GM12878 (cell line): ENCODE results near the gene ZSCAN20. TPM values are rescaled to one million over a fixed set of nuclear protein-coding genes. Genes with fewer than 3 reads are reported as not detected.

ENCODE experiments used
- ATAC-seq: fragments of 200-7000 bp; cut with Tn5 transposase; 3 replicates; pipeline ENCODE4 v1.9.1; 2020; ENCODE audit warnings: mild to moderate bottlenecking, moderate library complexity
- BruUV-seq: library from RNA; stranded (reverse); fragments of 400-500 nt; replicated peaks from 2 replicates; lab custom pipeline; 2021; lab: Mats Ljungman, UMichigan
- CTCF ChIA-PET: fragments of 300-600 bp; sonication (Branson Sonifier 250); formaldehyde crosslinking; extraction: SDS; loops from one replicate; lab custom pipeline; 2021; ENCODE audit warnings: inconsistent platforms; lab: Yijun Ruan, JAX
- POLR2A ChIA-PET: fragments of 350-600 bp; formaldehyde crosslinking; extraction: SDS; loops from one replicate; lab custom pipeline; 2021; ENCODE audit warnings: inconsistent platforms; lab: Charles Lee
- RAD21 ChIA-PET: fragments of 300-600 bp; sonication (Branson Sonifier 250); formaldehyde crosslinking; loops from one replicate; lab custom pipeline; 2023; ENCODE audit warnings: antibody characterized with exemption; ENCODE audit not compliant: unreplicated experiment; lab: Charles Lee
- SMC1A ChIA-PET: fragments of 300-600 bp; sonication (Branson Sonifier 250); formaldehyde crosslinking; loops from one replicate; lab custom pipeline; 2023; ENCODE audit not compliant: unreplicated experiment, uncharacterized antibody; lab: Charles Lee
- DNase-seq: peaks from one replicate; pipeline ENCODE4 v3.0.0-alpha.2; 2011; ENCODE audit warnings: low read depth, low spot score
- FAIRE-seq: peaks from 3 replicates; lab custom pipeline; 2011; peaks lifted over from hg19 to GRCh38; lab: Jason Lieb, UNC
- H2AFZ ChIP-seq: 2 replicates; pipeline ENCODE4 v1.6.0; 2011; ENCODE audit warnings: low read depth, low read length, control low read depth; ENCODE audit not compliant: control insufficient read depth
- H3K27ac ChIP-seq: 2 replicates; pipeline ENCODE4 v1.5.1; 2011; ENCODE audit warnings: control low read depth; ENCODE audit not compliant: control insufficient read depth, insufficient read depth
- H3K27me3 ChIP-seq, 2 experiments: replicated peaks in 1 of 2; 2 replicates each; pipeline versions ENCODE4 v1.6.0 to v1.6.1; 2011; ENCODE audit warnings: low read length in 1 of 2; ENCODE audit not compliant: control insufficient read depth in 2 of 2, insufficient read depth in 2 of 2
- H3K36me3 ChIP-seq, 2 experiments: 2 replicates each; pipeline ENCODE4 v1.5.1; 2011; ENCODE audit warnings: low read length in 1 of 2; ENCODE audit not compliant: control insufficient read depth in 2 of 2, insufficient read depth in 2 of 2
- H3K4me1 ChIP-seq: 2 replicates; pipeline ENCODE4 v1.6.1; 2011; ENCODE audit warnings: mild to moderate bottlenecking, low read length, moderate library complexity, mixed read lengths; ENCODE audit not compliant: control insufficient read depth, insufficient read depth
- H3K4me2 ChIP-seq: 2 replicates; pipeline ENCODE4 v1.6.0; 2011; ENCODE audit warnings: control low read depth; ENCODE audit not compliant: control insufficient read depth, insufficient read depth
- H3K4me3 ChIP-seq: fragments of 200-600 bp; sonication (generic); 2 replicates; pipeline ENCODE4 v1.5.1; 2016
- H3K79me2 ChIP-seq: 2 replicates; pipeline ENCODE4 v1.6.0; 2011; ENCODE audit warnings: low read length; ENCODE audit not compliant: control insufficient read depth, insufficient read depth
- H3K9ac ChIP-seq: 2 replicates; pipeline ENCODE4 v1.8.0; 2011; ENCODE audit warnings: low read length, control low read depth, mixed read lengths; ENCODE audit not compliant: control insufficient read depth, insufficient read depth
- H3K9me3 ChIP-seq: replicated peaks from 3 replicates; pipeline ENCODE4 v1.5.1; 2011; ENCODE audit warnings: mild to moderate bottlenecking, low read length; ENCODE audit not compliant: control insufficient read depth, insufficient read depth
- H4K20me1 ChIP-seq: 2 replicates; pipeline ENCODE4 v1.6.0; 2011; ENCODE audit not compliant: control insufficient read depth, insufficient read depth
- NFXL1 ChIP-seq: fragments of 450-650 bp; IDR thresholded peaks from 2 replicates; pipeline ENCODE4 v1.6.1; 2017; ENCODE audit warnings: antibody characterized with exemption, mild to moderate bottlenecking, borderline replicate concordance
- RELA ChIP-seq: fragments of 450-650 bp; IDR thresholded peaks from 2 replicates; pipeline ENCODE4 v1.8.0; 2014; ENCODE audit warnings: borderline replicate concordance; ENCODE audit not compliant: partially characterized antibody
- RUNX3 ChIP-seq: IDR thresholded peaks from 2 replicates; pipeline ENCODE4 v1.6.1; 2012; ENCODE audit warnings: low read length, inconsistent platforms
- STAT1 ChIP-seq: fragments of 450-650 bp; conservative IDR thresholded peaks from 2 replicates; pipeline ENCODE4 v1.6.1; 2014; ENCODE audit warnings: antibody characterized with exemption, mild to moderate bottlenecking
- SUPT20H ChIP-seq: IDR thresholded peaks from 2 replicates; pipeline ENCODE4 v1.6.1; 2011; ENCODE audit warnings: low read depth, mild to moderate bottlenecking, low read length, moderate library complexity, borderline replicate concordance; ENCODE audit not compliant: control insufficient read depth
- YY1 ChIP-seq: IDR thresholded peaks from 2 replicates; pipeline ENCODE4 v1.6.1; 2011; ENCODE audit warnings: low read depth, mild to moderate bottlenecking, low read length
- ZNF687 ChIP-seq: fragments of 450-650 bp; IDR thresholded peaks from 2 replicates; pipeline ENCODE4 v1.6.1; 2017; ENCODE audit warnings: mild to moderate bottlenecking, moderate library complexity
- WGBS: methylation state at CpG from one replicate; pipeline ENCODE4 v1.1.6; 2016; ENCODE audit warnings: low lambda C conversion rate; ENCODE audit not compliant: insufficient replicate concordance, insufficient coverage; ENCODE audit errors: missing lambda C conversion rate; 5-methylcytosine and 5-hydroxymethylcytosine counted together
- in situ Hi-C: fragments of 300-500 bp; cut with MboI; formaldehyde crosslinking; loops from 9 replicates; pipeline ENCODE4 v1.14.3; 2018; ENCODE audit warnings: mixed read lengths
- intact Hi-C: fragments of 100-400 bp; cut with micrococcal nuclease; formaldehyde crosslinking; loops from one replicate; pipeline ENCODE4 v1.14.2; 2022; ENCODE audit not compliant: unreplicated experiment
- polyA plus RNA-seq, 11 experiments: library from polyadenylated mRNA; depleted of rRNA in 4 of 11; unstranded in 6 of 11; stranded (reverse) in 5 of 11; fragments of >200 nt; fragmentation: Nextera tagmentation in 4 of 11; fragmentation: Illumina TruSeq in 1 of 11; extraction: Ambion mirVana in 4 of 11; extraction: Trizol in 1 of 11; gene quantifications; 1 replicate in 1 of 11; 2 replicates in 10 of 11; pipeline versions ENCODE4 v1.2.1 to v1.2.3, GENCODE V29; 2011 to 2016; ENCODE audit warnings: inconsistent platforms in 2 of 11, missing spikeins in 2 of 11, low read depth in 1 of 11
- total RNA-seq, 4 experiments: library from RNA; depleted of rRNA in 3 of 4; stranded (reverse); fragments of >200 nt in 3 of 4; fragmentation: Illumina TruSeq in 1 of 4; extraction: Trizol in 1 of 4; gene quantifications; 2 replicates each; pipeline versions ENCODE4 v1.2.1 to v1.2.3, GENCODE V29; 2013 to 2021
- TF ChIP-seq, protein P1 (sequence below): fragments of 450-650 bp; IDR thresholded peaks from 2 replicates; pipeline ENCODE4 v1.6.1; 2017; ENCODE audit warnings: antibody characterized with exemption, mild to moderate bottlenecking, moderate library complexity
- TF ChIP-seq, protein P2 (sequence below): fragments of 450-650 bp; IDR thresholded peaks from 2 replicates; pipeline ENCODE4 v1.6.1; 2017; ENCODE audit warnings: mild to moderate bottlenecking, low read depth, inconsistent platforms; ENCODE audit not compliant: poor library complexity, severe bottlenecking
- TF ChIP-seq, protein P3 (sequence below): fragments of 450-650 bp; IDR thresholded peaks from 2 replicates; pipeline ENCODE4 v1.6.1; 2017; ENCODE audit warnings: low read depth, mild to moderate bottlenecking, moderate library complexity
- TF ChIP-seq, protein P4 (sequence below): fragments of 450-650 bp; conservative IDR thresholded peaks from 2 replicates; pipeline ENCODE4 v1.6.1; 2017; ENCODE audit warnings: mild to moderate bottlenecking, moderate library complexity

The ZSCAN20 gene
- total and polyA plus RNA-seq, 10 of the 15 experiments (the other 5 are each of a cell fraction or from before 2014, with no cell fraction given) = 0.35 to 5.1 (median 2.4) TPM

DNA sequence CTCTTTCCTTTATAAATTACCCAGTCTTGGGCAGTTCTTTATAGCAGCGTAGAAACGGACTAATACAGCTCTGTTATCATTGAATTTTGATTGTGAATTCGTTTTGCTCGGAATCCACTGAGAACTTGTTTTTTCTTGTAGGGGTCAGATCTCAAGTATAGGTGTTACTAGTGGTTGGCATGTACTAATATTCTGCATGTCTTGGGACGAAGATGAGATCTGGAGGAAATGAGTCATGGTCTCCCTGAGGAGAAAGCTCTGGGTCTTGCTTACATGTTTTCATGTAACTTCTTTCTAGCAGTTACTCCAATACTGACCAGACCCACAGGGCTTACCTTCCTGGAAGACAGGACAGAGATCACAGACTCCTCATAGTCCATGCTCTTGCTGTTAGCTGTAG lies 30.3 kb downstream of the ZSCAN20 start:
- no peak for FAIRE-seq
- RAD21 ChIA-PET = no interaction called here
- TF ChIP-seq ZNF687 (no peak), STAT1 (no peak), NFXL1 (no peak), RELA (no peak), YY1 (no peak), RUNX3 (no peak), SUPT20H (no peak)
- TF ChIP-seq, protein P1, sequence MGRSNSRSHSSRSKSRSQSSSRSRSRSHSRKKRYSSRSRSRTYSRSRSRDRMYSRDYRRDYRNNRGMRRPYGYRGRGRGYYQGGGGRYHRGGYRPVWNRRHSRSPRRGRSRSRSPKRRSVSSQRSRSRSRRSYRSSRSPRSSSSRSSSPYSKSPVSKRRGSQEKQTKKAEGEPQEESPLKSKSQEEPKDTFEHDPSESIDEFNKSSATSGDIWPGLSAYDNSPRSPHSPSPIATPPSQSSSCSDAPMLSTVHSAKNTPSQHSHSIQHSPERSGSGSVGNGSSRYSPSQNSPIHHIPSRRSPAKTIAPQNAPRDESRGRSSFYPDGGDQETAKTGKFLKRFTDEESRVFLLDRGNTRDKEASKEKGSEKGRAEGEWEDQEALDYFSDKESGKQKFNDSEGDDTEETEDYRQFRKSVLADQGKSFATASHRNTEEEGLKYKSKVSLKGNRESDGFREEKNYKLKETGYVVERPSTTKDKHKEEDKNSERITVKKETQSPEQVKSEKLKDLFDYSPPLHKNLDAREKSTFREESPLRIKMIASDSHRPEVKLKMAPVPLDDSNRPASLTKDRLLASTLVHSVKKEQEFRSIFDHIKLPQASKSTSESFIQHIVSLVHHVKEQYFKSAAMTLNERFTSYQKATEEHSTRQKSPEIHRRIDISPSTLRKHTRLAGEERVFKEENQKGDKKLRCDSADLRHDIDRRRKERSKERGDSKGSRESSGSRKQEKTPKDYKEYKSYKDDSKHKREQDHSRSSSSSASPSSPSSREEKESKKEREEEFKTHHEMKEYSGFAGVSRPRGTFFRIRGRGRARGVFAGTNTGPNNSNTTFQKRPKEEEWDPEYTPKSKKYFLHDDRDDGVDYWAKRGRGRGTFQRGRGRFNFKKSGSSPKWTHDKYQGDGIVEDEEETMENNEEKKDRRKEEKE = no peak
- TF ChIP-seq, protein P2, sequence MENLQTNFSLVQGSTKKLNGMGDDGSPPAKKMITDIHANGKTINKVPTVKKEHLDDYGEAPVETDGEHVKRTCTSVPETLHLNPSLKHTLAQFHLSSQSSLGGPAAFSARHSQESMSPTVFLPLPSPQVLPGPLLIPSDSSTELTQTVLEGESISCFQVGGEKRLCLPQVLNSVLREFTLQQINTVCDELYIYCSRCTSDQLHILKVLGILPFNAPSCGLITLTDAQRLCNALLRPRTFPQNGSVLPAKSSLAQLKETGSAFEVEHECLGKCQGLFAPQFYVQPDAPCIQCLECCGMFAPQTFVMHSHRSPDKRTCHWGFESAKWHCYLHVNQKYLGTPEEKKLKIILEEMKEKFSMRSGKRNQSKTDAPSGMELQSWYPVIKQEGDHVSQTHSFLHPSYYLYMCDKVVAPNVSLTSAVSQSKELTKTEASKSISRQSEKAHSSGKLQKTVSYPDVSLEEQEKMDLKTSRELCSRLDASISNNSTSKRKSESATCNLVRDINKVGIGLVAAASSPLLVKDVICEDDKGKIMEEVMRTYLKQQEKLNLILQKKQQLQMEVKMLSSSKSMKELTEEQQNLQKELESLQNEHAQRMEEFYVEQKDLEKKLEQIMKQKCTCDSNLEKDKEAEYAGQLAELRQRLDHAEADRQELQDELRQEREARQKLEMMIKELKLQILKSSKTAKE = no peak
- TF ChIP-seq, protein P3, sequence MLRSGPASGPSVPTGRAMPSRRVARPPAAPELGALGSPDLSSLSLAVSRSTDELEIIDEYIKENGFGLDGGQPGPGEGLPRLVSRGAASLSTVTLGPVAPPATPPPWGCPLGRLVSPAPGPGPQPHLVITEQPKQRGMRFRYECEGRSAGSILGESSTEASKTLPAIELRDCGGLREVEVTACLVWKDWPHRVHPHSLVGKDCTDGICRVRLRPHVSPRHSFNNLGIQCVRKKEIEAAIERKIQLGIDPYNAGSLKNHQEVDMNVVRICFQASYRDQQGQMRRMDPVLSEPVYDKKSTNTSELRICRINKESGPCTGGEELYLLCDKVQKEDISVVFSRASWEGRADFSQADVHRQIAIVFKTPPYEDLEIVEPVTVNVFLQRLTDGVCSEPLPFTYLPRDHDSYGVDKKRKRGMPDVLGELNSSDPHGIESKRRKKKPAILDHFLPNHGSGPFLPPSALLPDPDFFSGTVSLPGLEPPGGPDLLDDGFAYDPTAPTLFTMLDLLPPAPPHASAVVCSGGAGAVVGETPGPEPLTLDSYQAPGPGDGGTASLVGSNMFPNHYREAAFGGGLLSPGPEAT = no peak
- TF ChIP-seq, protein P4, sequence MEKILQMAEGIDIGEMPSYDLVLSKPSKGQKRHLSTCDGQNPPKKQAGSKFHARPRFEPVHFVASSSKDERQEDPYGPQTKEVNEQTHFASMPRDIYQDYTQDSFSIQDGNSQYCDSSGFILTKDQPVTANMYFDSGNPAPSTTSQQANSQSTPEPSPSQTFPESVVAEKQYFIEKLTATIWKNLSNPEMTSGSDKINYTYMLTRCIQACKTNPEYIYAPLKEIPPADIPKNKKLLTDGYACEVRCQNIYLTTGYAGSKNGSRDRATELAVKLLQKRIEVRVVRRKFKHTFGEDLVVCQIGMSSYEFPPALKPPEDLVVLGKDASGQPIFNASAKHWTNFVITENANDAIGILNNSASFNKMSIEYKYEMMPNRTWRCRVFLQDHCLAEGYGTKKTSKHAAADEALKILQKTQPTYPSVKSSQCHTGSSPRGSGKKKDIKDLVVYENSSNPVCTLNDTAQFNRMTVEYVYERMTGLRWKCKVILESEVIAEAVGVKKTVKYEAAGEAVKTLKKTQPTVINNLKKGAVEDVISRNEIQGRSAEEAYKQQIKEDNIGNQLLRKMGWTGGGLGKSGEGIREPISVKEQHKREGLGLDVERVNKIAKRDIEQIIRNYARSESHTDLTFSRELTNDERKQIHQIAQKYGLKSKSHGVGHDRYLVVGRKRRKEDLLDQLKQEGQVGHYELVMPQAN = no peak

More for the DNA sequence above, 30.3 kb downstream of the ZSCAN20 start:
- BruUV-seq = no TSS peak
- H3K4me2 ChIP-seq = no peak overlapping the region
- intact Hi-C loops (no loop called here), in situ Hi-C loops (no loop called here)
- DNase-seq = no peak
- no peaks in the 10 kb centered on the region for H3K36me3 ChIP-seq
- WGBS = 30% methylated on average over 5 of the region's 5 CpGs
- H3K27ac ChIP-seq = no peak overlapping the region
- no peaks in the 10 kb centered on the region for H3K27me3 ChIP-seq
- ChIA-PET CTCF (no interaction called here), POLR2A (no interaction called here), SMC1A (no interaction called here)
- H3K9me3 ChIP-seq = no peaks in the 10 kb centered on the region; the same call in 2 of the 3 replicates
- ATAC-seq = no peak
- H3K4me3 ChIP-seq = no peak overlapping the region
- no peaks in the 10 kb centered on the region for H3K79me2 ChIP-seq
- no peak overlapping the region for H2AFZ ChIP-seq
- H4K20me1 ChIP-seq = no peaks in the 10 kb centered on the region
- H3K4me1 ChIP-seq = no peaks in the 10 kb centered on the region
- no peak overlapping the region for H3K9ac ChIP-seq
